GM12872 (cell line): ENCODE measurements around the gene RANBP9.

ENCODE experiments used
- TF ChIP-seq, protein P1 (sequence below): IDR thresholded peaks from 3 replicates; pipeline ENCODE4 v1.5.1; 2011; ENCODE audit warnings: low read depth, mild to moderate bottlenecking, low read length, moderate library complexity; ENCODE audit not compliant: insufficient read depth

Gene RANBP9

GRCh38 chr6:13597073-13597472 is 114.6 kb downstream of the RANBP9 start:
- TF ChIP-seq, protein P1, sequence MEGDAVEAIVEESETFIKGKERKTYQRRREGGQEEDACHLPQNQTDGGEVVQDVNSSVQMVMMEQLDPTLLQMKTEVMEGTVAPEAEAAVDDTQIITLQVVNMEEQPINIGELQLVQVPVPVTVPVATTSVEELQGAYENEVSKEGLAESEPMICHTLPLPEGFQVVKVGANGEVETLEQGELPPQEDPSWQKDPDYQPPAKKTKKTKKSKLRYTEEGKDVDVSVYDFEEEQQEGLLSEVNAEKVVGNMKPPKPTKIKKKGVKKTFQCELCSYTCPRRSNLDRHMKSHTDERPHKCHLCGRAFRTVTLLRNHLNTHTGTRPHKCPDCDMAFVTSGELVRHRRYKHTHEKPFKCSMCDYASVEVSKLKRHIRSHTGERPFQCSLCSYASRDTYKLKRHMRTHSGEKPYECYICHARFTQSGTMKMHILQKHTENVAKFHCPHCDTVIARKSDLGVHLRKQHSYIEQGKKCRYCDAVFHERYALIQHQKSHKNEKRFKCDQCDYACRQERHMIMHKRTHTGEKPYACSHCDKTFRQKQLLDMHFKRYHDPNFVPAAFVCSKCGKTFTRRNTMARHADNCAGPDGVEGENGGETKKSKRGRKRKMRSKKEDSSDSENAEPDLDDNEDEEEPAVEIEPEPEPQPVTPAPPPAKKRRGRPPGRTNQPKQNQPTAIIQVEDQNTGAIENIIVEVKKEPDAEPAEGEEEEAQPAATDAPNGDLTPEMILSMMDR: no peak

DNA sequence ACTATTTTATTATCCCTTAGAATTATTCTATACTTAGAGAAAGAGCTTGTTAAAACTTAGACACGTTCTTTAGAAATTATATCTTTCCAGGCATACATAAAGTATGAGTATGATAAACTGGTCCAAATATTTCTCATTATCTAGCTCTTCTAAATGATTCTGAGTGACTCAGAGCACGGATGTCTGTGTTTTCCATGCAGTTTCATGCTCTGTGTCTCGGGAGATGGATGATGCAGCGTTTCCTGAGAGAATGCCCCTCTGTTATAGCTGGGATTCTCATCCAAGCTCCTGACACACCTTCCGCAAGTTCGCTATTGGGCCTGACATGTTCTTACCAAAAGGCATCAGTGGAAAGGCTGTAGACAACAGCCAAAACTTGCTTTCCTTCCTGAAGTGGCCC is 117.9 kb downstream of the RANBP9 start:
- TF ChIP-seq, protein P1: no peak

DNA sequence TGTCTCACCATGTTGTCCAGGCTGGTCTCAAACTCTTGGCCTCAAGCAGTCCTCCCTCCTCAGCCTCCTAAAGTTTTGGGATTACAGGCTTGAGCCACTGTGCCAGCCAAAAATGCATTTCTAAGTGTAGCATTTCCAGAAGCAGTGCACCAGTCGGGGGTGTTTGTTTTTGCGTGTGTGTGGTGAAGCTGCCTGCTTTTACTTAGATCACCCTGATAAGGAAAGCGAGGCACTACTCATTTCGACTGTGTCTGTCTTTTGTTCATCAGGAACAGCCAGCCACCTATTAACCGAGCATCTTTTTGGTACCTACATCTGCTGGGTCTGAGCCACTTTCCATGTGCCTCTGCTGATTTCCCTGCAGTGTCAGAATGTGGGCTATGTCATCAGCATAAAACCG is 118.5 kb downstream of the RANBP9 start:
- TF ChIP-seq, protein P1: no peak

DNA sequence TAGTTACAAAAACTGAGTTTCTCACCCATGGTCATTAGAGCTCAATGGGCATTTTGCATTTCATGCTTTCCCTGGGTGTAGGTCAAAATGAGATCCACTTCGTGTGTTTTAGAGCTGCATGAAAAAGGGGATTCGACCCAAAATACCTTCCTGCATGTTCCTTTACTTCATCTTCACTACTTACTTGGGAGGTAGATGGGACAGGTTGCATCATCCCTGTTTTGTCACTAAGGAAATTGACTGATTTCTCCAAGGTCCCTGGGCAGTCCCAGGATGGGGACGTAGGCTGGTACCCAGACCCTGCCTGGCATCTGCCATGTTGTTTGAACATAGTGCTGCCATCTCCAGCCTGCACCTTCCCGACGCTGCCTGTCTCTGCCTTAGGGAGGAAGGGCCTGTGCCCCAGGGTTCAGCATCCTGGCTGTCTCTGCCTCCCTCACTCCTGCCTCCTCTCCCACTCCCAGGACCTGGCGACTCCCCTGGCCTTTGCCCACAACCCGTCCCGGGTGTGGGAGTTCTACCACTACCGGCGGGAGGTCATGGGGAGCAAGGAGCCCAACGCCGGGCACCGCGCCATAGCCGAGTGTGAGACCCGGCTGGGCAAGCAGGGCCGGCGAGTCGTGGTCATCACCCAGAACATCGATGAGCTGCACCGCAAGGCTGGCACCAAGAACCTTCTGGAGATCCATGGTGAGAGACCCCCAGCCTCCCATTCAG is 120.3 kb downstream of the RANBP9 start:
- TF ChIP-seq, protein P1: no peak

- TF ChIP-seq, protein P1: no peak
Measured at GRCh38 chr6:13590574-13591153, 121.0 kb downstream of the RANBP9 start.

DNA sequence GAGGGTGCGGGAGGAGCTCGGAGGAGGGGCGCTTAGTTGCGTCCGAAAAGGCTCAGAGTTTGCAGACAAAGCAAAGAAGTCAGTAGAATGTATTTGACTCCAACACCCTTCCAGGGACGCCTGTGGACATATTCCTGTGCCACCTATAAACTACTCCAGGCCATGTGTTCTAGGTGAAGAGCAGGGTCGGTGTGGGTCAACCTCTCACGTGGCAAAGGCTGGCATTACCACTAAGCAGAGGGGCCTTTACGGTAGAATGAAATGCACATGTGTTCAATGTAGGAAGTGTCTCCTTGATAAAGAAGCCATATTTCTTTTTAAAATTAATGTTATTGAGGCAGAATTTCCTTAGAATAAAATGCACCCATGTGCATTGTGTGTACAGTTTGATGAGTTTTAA is 121.8 kb downstream of the RANBP9 start:
- TF ChIP-seq, protein P1: no peak

- TF ChIP-seq, protein P1: no peak
Measured at GRCh38 chr6:13586603-13587542, 124.8 kb downstream of the RANBP9 start.
